Left ventricle myocardium superior (tissue), 1 donor: ENCODE results near the gene MBD2. TPM values are rescaled to one million over a fixed set of nuclear protein-coding genes. Genes with fewer than 3 reads are reported as not detected.
"Not testable (repeated sequence)": the region's sequence is repeated elsewhere in the genome, so short reads cannot be mapped to it uniquely, and the experiment has no call there.

Experiments
- ATAC-seq: fragments of 200-7000 bp; cut with Tn5 transposase; one replicate; pipeline ENCODE4 v1.9.1; 2020; ENCODE audit warnings: mild to moderate bottlenecking, moderate library complexity
- DNase-seq: peaks from one replicate; pipeline ENCODE4 v3.0.0-alpha.2; 2020
- intact Hi-C: fragments of 100-400 bp; cut with micrococcal nuclease; formaldehyde crosslinking; loops from one replicate; pipeline ENCODE4 v1.11.0; 2022
- total RNA-seq: library from RNA; stranded (reverse); fragmentation: NEBNext Ultra II Directional; extraction: Animal tissue kit (Norgen Biotek cat#: 25700); gene quantifications from one replicate; pipeline ENCODE4 v1.2.1, GENCODE V29; 2021
- donor health status: DM: no; HTN: yes; CAD: no; lungs with severe emphysema.

Gene MBD2
- total RNA-seq, 1 donor from 2014 or later, result 46.3 TPM

- ATAC-seq (peak; percentile 34), DNase-seq (no peak)
- intact Hi-C loops, result no loop called here
Measured at GRCh38 chr18:54205959-54206358, 18.5 kb downstream of the MBD2 start.

DNA sequence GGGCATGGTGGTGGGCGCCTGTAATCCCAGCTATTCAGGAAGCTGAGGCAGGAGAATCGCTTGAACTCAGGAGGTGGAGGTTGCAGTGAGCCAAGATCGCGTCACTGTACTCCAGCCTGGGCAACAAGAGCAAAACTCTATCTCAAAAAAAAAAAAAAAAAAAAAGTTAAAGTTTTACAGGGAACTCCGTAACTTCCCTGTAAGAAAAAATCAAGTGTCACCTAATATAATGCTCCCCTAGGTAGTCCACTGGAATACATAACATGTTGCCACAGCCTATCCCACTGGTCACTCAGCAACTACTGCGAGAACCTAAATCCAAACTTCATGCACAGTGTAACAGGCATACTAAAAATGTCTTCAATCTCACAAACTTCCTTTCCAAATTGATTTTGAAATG is 19.0 kb downstream of the MBD2 start:
- DNase-seq, intact Hi-C loops: not testable (repeated sequence)
- peak; percentile 48 for ATAC-seq

- DNase-seq (no peak), ATAC-seq (no peak)
- intact Hi-C loops, result no loop called here
Measured at GRCh38 chr18:54204883-54205282, 19.6 kb downstream of the MBD2 start.

GRCh38 chr18:54203914-54204313 is 20.6 kb downstream of the MBD2 start:
- intact Hi-C loops, result no loop called here
- ATAC-seq (no peak), DNase-seq (no peak)

GRCh38 chr18:54202851-54203250 is 21.6 kb downstream of the MBD2 start:
- no peak for ATAC-seq
- DNase-seq, result no peak
- intact Hi-C loops, result no loop called here

DNA sequence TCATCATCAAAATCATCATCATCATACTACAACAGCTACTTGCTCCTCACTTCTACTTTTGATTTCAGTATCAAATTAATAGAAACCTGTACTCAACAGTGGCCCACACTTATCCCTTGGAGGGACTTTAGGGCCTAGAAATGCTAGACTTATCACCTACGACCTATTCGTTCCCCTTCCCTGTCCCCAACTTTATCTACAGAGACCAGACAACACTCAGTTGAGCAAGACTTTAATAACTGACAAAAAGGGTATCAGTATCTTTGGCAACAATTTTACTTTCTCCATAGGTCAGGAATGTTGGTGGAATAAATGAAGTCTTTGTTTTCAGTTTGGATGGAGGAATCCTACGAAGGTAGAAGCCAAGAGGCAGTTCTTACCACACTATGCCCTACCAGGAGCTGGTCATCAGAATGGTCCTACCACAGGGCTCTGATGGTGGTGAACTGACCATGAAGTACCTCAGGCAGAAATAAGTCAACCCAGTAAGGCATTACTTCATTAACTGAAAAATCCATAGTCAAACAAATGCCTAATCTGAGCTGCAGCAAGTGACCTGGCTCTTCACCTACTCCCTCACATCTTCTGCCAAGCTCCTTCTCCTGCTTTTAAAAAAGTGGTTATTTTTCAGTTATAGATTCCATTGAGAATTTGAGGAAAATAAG is 26.6 kb downstream of the MBD2 start:
- intact Hi-C loops, result no loop called here
- DNase-seq, result no peak
- ATAC-seq, result no peak

DNA sequence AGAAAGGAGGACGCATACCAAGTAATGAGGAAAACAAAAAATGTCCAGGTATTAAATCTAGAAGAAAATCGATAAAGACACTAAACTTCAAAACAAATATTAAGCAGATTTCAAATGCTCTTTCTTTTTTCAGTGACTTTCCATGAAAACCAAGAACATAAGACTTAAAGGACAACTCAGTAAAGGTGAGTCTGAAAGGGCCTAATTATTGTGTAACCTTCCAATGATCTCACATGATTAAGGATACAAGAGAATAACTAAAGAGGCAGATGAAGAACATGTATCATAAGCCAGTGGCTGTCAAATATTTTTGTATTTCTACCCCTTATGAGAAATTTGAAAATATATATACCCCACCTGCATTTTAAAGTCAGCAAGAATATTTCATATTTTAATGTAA is 30.7 kb downstream of the MBD2 start:
- ATAC-seq (no peak), DNase-seq (no peak)
- intact Hi-C loops, result no loop called here

- DNase-seq, result no peak
- ATAC-seq, result no peak
- intact Hi-C loops, result no loop called here
Measured at GRCh38 chr18:54192900-54193299, 31.6 kb downstream of the MBD2 start.

DNA sequence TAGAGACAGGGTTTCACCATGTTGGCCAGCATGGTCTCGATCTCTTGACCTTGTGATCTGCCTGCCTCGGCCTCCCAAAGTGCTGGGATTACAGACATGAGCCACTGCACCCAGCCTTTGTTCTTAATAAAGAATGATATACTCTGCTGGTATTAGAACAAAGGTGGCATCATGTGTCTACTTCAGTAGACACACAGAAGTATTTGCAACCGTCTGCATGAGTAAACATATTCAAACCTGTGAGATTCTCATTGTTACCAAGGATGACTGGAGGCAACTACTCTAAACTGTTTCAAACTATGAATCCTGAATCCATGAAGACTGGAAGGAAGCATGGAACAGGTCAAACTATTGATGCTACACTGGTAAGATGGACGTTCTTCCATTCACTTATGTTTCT is 32.1 kb downstream of the MBD2 start:
- intact Hi-C loops, result no loop called here
- no peak for DNase-seq
- ATAC-seq, result no peak

- no peak for ATAC-seq
- intact Hi-C loops, result no loop called here
- DNase-seq, result no peak
Measured at GRCh38 chr18:54191352-54191751, 33.1 kb downstream of the MBD2 start.

DNA sequence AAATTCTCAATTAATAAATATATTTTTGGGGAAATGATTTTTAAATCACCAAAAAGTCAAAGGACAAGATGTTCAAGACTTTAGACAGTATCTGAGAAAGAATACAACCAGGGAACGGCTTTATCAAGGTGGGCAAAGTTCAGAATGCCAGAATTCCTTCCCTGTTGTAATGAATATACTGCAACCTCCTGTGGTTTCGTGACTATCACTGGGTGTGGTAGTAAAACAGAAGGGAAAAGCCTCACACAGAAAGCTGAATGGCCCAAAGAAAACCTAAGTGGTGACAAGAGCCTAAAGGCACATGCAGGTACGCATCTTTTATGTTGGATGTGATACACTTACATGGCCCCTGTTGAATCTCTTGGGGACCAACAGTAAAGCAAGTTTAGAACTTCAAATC is 37.1 kb downstream of the MBD2 start:
- intact Hi-C loops, result no loop called here
- ATAC-seq (no peak), DNase-seq (no peak)

DNA sequence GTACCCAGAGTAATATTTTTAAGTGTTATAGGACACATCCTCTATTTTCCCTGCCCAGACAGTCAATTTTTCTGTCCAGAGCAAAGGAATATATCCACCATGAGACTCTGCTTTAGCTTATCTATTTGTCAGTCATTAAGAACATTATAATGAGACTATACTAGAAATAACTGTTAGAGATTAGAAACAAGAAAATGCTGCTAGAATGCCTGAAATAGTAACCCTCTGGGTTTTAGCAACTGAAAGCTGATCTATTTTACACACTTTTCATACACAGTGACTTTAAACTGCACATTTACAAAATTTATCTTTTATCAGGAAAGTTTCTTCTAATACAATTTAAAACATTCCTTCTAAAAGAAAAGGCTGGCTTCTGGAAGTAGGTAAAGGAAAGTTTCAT is 39.6 kb downstream of the MBD2 start:
- intact Hi-C loops, result no loop called here
- ATAC-seq (no peak), DNase-seq (no peak)

DNA sequence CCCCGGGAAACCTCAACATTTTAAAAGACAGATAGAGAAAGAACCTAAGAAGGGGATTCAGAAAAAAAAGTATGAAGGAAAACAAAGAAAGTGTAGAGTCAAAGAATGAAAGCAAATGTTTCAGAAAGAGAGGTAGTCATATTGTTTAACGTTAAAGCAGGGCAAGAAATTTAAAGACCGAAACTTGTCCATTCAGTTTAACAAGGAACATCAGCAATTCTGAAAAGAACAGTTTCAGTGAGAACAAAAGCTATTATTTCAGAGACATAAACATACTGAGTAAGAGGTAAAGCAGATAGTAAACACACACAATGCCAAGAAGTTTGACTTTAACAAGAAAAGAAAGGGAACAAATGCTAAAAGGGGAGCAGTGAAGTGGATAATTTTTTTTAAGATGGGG is 41.1 kb downstream of the MBD2 start:
- DNase-seq (no peak), ATAC-seq (no peak)
- intact Hi-C loops, result no loop called here

GRCh38 chr18:54181856-54182602 is 42.4 kb downstream of the MBD2 start:
- ATAC-seq, result no peak
- DNase-seq, result no peak
- intact Hi-C loops, result no loop called here

DNA sequence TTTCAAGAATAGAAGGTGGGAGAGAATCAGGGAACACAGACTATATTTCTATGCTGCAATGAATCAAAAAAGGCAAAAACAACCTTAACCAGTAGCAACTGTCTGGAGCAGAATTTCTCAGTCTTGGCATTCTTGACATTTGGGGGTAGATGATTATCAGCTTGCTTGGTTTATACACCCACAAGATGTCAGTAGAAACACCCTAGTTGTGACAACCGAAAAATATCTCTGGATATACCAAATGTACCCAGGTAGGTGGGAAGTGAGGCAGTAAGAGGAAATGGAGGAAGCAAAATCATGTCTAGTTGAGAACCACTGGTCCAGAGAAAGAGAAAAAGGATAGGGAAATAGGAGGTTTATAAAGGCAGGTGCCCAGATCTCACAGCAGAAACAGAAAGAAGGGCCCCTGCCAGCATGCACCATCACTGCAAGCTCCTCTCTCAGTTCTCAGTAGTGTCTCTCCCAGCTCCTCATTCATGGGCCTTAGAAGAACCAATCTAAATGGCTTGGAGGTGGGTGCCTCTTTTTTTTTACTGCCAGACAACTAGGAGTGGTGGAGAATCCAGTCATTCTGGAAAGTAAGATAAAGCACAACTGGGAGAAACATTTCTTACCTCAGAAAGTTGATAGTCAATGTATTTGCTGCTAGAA is 50.4 kb downstream of the MBD2 start:
- DNase-seq (no peak), ATAC-seq (no peak)
- intact Hi-C loops, result no loop called here

- ATAC-seq, result peak; percentile 65
- intact Hi-C loops, result no loop called here
- DNase-seq, result no peak
Measured at GRCh38 chr18:54173250-54173649, 51.2 kb downstream of the MBD2 start.

GRCh38 chr18:54169431-54170403 is 54.8 kb downstream of the MBD2 start:
- intact Hi-C loops, result loop anchor here (10.0 kb wide), 1 partner anchor 105 kb away; no protein-coding TSS in a partner anchor
- ATAC-seq, result peak; percentile 35
- no peak for DNase-seq

- ATAC-seq (no peak), DNase-seq (no peak)
- intact Hi-C loops, result loop anchor here (10.0 kb wide), 1 partner anchor 109 kb away; no protein-coding TSS in a partner anchor
Measured at GRCh38 chr18:54165450-54165849, 59.0 kb downstream of the MBD2 start.

DNA sequence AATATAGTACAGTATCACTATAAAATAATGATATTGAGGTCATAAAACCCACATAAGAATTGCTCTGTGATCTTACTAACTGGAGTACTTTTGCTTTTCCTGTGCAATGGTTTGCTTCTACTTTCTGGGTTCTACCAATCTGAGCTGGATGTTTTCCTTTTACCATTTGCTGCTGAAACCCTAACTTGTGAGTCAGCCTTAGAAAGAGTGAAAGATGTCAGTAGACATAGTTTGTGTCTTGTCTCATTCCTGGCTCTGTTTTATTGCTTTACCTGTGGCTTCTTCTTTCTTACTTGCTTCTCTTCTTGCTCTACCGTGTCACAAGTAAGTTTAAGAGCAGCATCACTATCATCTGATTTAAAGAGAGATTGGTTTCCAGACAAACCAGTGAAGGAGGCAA is 61.0 kb downstream of the MBD2 start:
- no peak for ATAC-seq
- intact Hi-C loops, result loop anchor here (10.0 kb wide), 1 partner anchor 111 kb away; no protein-coding TSS in a partner anchor
- no peak for DNase-seq
